GM12864 (cell line): ENCODE data around the gene HLF.

Source experiments
- DNase-seq: peaks from one replicate; pipeline ENCODE4 v3.0.0-alpha.2; 2011; ENCODE audit warnings: low read depth
- H3K4me3 ChIP-seq: 2 replicates; pipeline ENCODE4 v1.5.1; 2011; ENCODE audit warnings: mild to moderate bottlenecking, low read depth, low read length, control low read depth
- CTCF ChIP-seq: IDR thresholded peaks from 2 replicates; pipeline ENCODE4 v1.5.1; 2011; ENCODE audit warnings: low read depth, mild to moderate bottlenecking, moderate library complexity, low read length, control low read depth, inconsistent platforms; ENCODE audit errors: missing control alignments

The HLF gene

GRCh38 chr17:55298111-55298730, 33.5 kb downstream of the HLF start:
- DNase-seq = no peak
- no peak overlapping the region for H3K4me3 ChIP-seq
- TF ChIP-seq CTCF = no peak

GRCh38 chr17:55299162-55299838, 34.5 kb downstream of the HLF start:
- no peak for DNase-seq
- TF ChIP-seq CTCF = no peak

GRCh38 chr17:55299890-55300289, 35.1 kb downstream of the HLF start:
- no peak overlapping the region for H3K4me3 ChIP-seq
- DNase-seq = no peak
- no peak for TF ChIP-seq CTCF

More at GRCh38 chr17:55299162-55299838, 34.5 kb downstream of the HLF start:
- no peak overlapping the region for H3K4me3 ChIP-seq

GRCh38 chr17:55300479-55301290, 35.9 kb downstream of the HLF start:
- H3K4me3 ChIP-seq = no peak overlapping the region
- no peak for DNase-seq
- TF ChIP-seq CTCF = no peak

- DNase-seq = no peak
- TF ChIP-seq CTCF = no peak
- no peak overlapping the region for H3K4me3 ChIP-seq
These were observed 37.0 kb downstream of the HLF start for GRCh38 chr17:55301521-55302406.

- H3K4me3 ChIP-seq = no peak overlapping the region
- TF ChIP-seq CTCF = no peak
- no peak for DNase-seq
These were observed 37.6 kb downstream of the HLF start for GRCh38 chr17:55302407-55302787.
